HCT116 (cell line): Measurements from ENCODE around the gene PPHLN1. TPM values are rescaled to one million over a fixed set of nuclear protein-coding genes. Genes with fewer than 3 reads are reported as not detected.

Source experiments
- ATAC-seq: fragments of 200-7000 bp; cut with Tn5 transposase; 2 replicates; pipeline ENCODE4 v1.9.1; 2020; ENCODE audit warnings: mild to moderate bottlenecking, moderate library complexity
- BruUV-seq: library from RNA; stranded (reverse); fragments of 400-500 nt; replicated peaks from 2 replicates; lab custom pipeline; 2021; lab: Mats Ljungman, UMichigan
- CTCF ChIA-PET: fragments of 300-600 bp; sonication (Branson Sonifier 250); formaldehyde crosslinking; loops from one replicate; lab custom pipeline; 2021; ENCODE audit warnings: antibody characterized with exemption; lab: Charles Lee
- POLR2A ChIA-PET: fragments of 300-600, 350-600 bp; sonication (Branson Sonifier 250); formaldehyde crosslinking; loops from one replicate; lab custom pipeline; 2021; ENCODE audit warnings: antibody characterized with exemption; lab: Charles Lee
- RAD21 ChIA-PET, 2 experiments: fragments of 300-600 bp; sonication (Branson Sonifier 250); formaldehyde crosslinking; loops; one replicate each; lab custom pipeline; 2023; ENCODE audit warnings: low total read pairs in 2 of 2; ENCODE audit not compliant: uncharacterized antibody in 2 of 2, unreplicated experiment in 2 of 2, low non-redundant PET in 1 of 2; lab: Charles Lee
- DNase-seq: peaks from one replicate; pipeline ENCODE4 v3.0.0-alpha.2; 2010; ENCODE audit warnings: low read depth, low spot score
- H2AFZ ChIP-seq: fragments of 200-600 bp; shearing (Covaris generic), sonication (generic); 2 replicates; pipeline ENCODE4 v1.6.1; 2017; ENCODE audit warnings: low read depth, mixed run types, mixed read lengths, antibody characterized with exemption, low read length; ENCODE audit not compliant: poor library complexity, severe bottlenecking
- H3K27ac ChIP-seq: 2 replicates; pipeline ENCODE4 v1.5.1; 2012; ENCODE audit warnings: low read depth, low read length
- H3K27me3 ChIP-seq: fragments of 200-600 bp; sonication (generic); 2 replicates; pipeline ENCODE4 v1.6.1; 2016; ENCODE audit warnings: mixed run types, low read length, mixed read lengths; ENCODE audit not compliant: insufficient read depth
- H3K36me3 ChIP-seq, 2 experiments: fragments of 200-500 bp in 1 of 2; fragments of 200-600 bp in 1 of 2; sonication (Bioruptor generic) in 1 of 2; sonication (generic) in 1 of 2; 2 replicates each; pipeline versions ENCODE4 v1.5.1 to v1.6.1; 2014 to 2016; ENCODE audit warnings: low read length in 2 of 2, inconsistent platforms in 1 of 2, mixed read lengths in 1 of 2, mixed run types in 1 of 2; ENCODE audit not compliant: insufficient read depth in 2 of 2, control insufficient read depth in 1 of 2
- H3K4me1 ChIP-seq, 2 experiments: fragments of 200-600 bp in 1 of 2; sonication (generic) in 1 of 2; 2 replicates each; pipeline versions ENCODE4 v1.5.1 to v1.6.1; 2012 to 2017; ENCODE audit warnings: low read length in 2 of 2, inconsistent platforms in 1 of 2, mild to moderate bottlenecking in 1 of 2, mixed read lengths in 1 of 2, mixed run types in 1 of 2, moderate library complexity in 1 of 2; ENCODE audit not compliant: insufficient read depth in 2 of 2, control insufficient read depth in 1 of 2
- H3K4me2 ChIP-seq: fragments of 200-600 bp; sonication (generic); 2 replicates; pipeline ENCODE4 v1.6.1; 2017; ENCODE audit warnings: mixed run types, low read length, mixed read lengths
- H3K4me3 ChIP-seq, 2 experiments: fragments of 200-600 bp in 1 of 2; sonication (generic) in 1 of 2; replicated peaks in 1 of 2; 2 replicates each; pipeline ENCODE4 v1.5.1; 2011 to 2016; ENCODE audit warnings: low read length in 2 of 2, control low read depth in 1 of 2, low read depth in 1 of 2, mild to moderate bottlenecking in 1 of 2, mixed read lengths in 1 of 2, mixed run types in 1 of 2
- H3K79me2 ChIP-seq: fragments of 200-600 bp; sonication (generic); 2 replicates; pipeline ENCODE4 v1.6.1; 2017; ENCODE audit warnings: mild to moderate bottlenecking, mixed run types, low read length, moderate library complexity, mixed read lengths; ENCODE audit not compliant: insufficient read depth
- H3K9ac ChIP-seq: fragments of 200-600 bp; sonication (generic); 2 replicates; pipeline ENCODE4 v1.6.1; 2016; ENCODE audit warnings: low read length, mixed read lengths
- H3K9me2 ChIP-seq: fragments of 200-600 bp; sonication (generic), shearing (Covaris generic); 2 replicates; pipeline ENCODE4 v1.6.1; 2017; ENCODE audit warnings: mixed run types, mild to moderate bottlenecking, moderate library complexity; ENCODE audit not compliant: insufficient read depth
- H3K9me3 ChIP-seq, 2 experiments: fragments of 200-500 bp in 1 of 2; fragments of 200-600 bp in 1 of 2; sonication (Bioruptor generic) in 1 of 2; sonication (generic) in 1 of 2; 2 replicates each; pipeline ENCODE4 v1.6.1; 2014 to 2017; ENCODE audit warnings: low read length in 2 of 2, mixed read lengths in 2 of 2, inconsistent platforms in 1 of 2, low read depth in 1 of 2, mild to moderate bottlenecking in 1 of 2, mixed run types in 1 of 2, moderate library complexity in 1 of 2; ENCODE audit not compliant: control insufficient read depth in 1 of 2, insufficient read depth in 1 of 2
- H4K20me1 ChIP-seq: fragments of 200-600 bp; sonication (generic), shearing (Covaris generic); 2 replicates; pipeline ENCODE4 v1.6.1; 2017; ENCODE audit warnings: mixed run types, mild to moderate bottlenecking, moderate library complexity; ENCODE audit not compliant: insufficient read depth
- CEBPB ChIP-seq: IDR thresholded peaks from 2 replicates; pipeline ENCODE4 v1.6.1; 2012; ENCODE audit warnings: low read depth
- CTCF ChIP-seq, 3 experiments: fragments of 200-600 bp in 1 of 3; sonication (generic) in 1 of 3; IDR thresholded peaks in 2 of 3; conservative IDR thresholded peaks in 1 of 3; 2 replicates each; pipeline ENCODE4 v1.5.1; 2012 to 2017; ENCODE audit warnings: low read depth in 2 of 3, low read length in 2 of 3, antibody characterized with exemption in 1 of 3, borderline replicate concordance in 1 of 3, control low read depth in 1 of 3, mild to moderate bottlenecking in 1 of 3, mixed read lengths in 1 of 3, mixed run types in 1 of 3, moderate library complexity in 1 of 3; ENCODE audit not compliant: insufficient read depth in 1 of 3
- EGR1 ChIP-seq: IDR thresholded peaks from 2 replicates; pipeline ENCODE4 v1.6.1; 2012; ENCODE audit warnings: low read depth
- EZH2 ChIP-seq: fragments of 200-600 bp; sonication (generic); IDR thresholded peaks from 2 replicates; pipeline ENCODE4 v1.6.1; 2017; ENCODE audit warnings: antibody characterized with exemption, mixed run types
- EZH2phosphoT487 ChIP-seq: fragments of 200-600 bp; IDR thresholded peaks from 2 replicates; pipeline ENCODE4 v1.6.1; 2018; ENCODE audit warnings: antibody characterized with exemption, borderline replicate concordance
- POLR2A ChIP-seq: IDR thresholded peaks from 2 replicates; pipeline ENCODE4 v1.7.0; 2011; ENCODE audit warnings: borderline replicate concordance; ENCODE audit not compliant: insufficient read depth, insufficient read length; ENCODE audit errors: extremely low read depth
- POLR2AphosphoS5 ChIP-seq: IDR thresholded peaks from 2 replicates; pipeline ENCODE4 v1.6.1; 2011; ENCODE audit warnings: mild to moderate bottlenecking, low read depth, low read length, moderate library complexity
- SIN3A ChIP-seq: IDR thresholded peaks from 2 replicates; pipeline ENCODE4 v1.6.1; 2012; ENCODE audit warnings: low read depth
- TCF7L2 ChIP-seq: IDR thresholded peaks from 2 replicates; pipeline ENCODE4 v1.7.0; 2011; ENCODE audit warnings: borderline replicate concordance, inconsistent platforms; ENCODE audit not compliant: insufficient read depth, insufficient read length; ENCODE audit errors: extremely low read depth
- YY1 ChIP-seq: IDR thresholded peaks from 2 replicates; pipeline ENCODE4 v1.6.1; 2011; ENCODE audit warnings: low read length, low read depth, moderate library complexity, mild to moderate bottlenecking; ENCODE audit not compliant: insufficient replicate concordance; ENCODE audit errors: extremely low read depth
- ZFX ChIP-seq: fragments of 450-650 bp; IDR thresholded peaks from 2 replicates; pipeline ENCODE4 v1.6.1; 2017
- intact Hi-C: fragments of 100-400 bp; cut with micrococcal nuclease; formaldehyde crosslinking; loops from 2 replicates; pipeline ENCODE4 v1.10.0; 2022
- total RNA-seq: library from RNA; stranded (reverse); gene quantifications from one replicate; pipeline ENCODE4 v1.2.1, GENCODE V29; 2021; ENCODE audit not compliant: unreplicated experiment
- TF ChIP-seq, protein P1 (sequence below): IDR thresholded peaks from 2 replicates; pipeline ENCODE4 v1.6.1; 2012
- TF ChIP-seq, protein P2 (sequence below): IDR thresholded peaks from 2 replicates; pipeline ENCODE4 v1.6.1; 2012; ENCODE audit warnings: low read depth

Gene PPHLN1
- total RNA-seq, 1 experiment from 2014 or later, result 57.4 TPM

- TF ChIP-seq EZH2 (no peak), SIN3A (no peak), YY1 (no peak), POLR2AphosphoS5 (no peak), POLR2A (no peak), TCF7L2 (no peak), EZH2phosphoT487 (no peak), CTCF (IDR thresholded peaks at IDR 0.05 in 2 of 3, conservative IDR thresholded peaks at IDR 0.05 in 1 of 3; ENCODE audit: borderline replicate concordance in 1 of 3, insufficient read depth in 1 of 3, low read depth in 2 of 3, low read length in 2 of 3) (no peak), EGR1 (no peak), CEBPB (no peak)
- TF ChIP-seq, protein P1, sequence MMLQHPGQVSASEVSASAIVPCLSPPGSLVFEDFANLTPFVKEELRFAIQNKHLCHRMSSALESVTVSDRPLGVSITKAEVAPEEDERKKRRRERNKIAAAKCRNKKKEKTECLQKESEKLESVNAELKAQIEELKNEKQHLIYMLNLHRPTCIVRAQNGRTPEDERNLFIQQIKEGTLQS, result no peak
These were observed 121.4 kb downstream of the PPHLN1 start (continued) for GRCh38 chr12:42447371-42447786.

GRCh38 chr12:42448841-42449240, 122.9 kb downstream of the PPHLN1 start:
- Histone ChIP-seq H3K9ac (no peak overlapping the region), H3K27ac (no peak overlapping the region), H3K79me2 (no peaks in the 10 kb centered on the region)
- no peak for DNase-seq
- intact Hi-C loops, result no loop called here
- no peak for TF ChIP-seq POLR2AphosphoS5
- no peak for TF ChIP-seq ZFX
- no peak for TF ChIP-seq EZH2phosphoT487
- TF ChIP-seq SIN3A, result no peak
- TF ChIP-seq, protein P2, sequence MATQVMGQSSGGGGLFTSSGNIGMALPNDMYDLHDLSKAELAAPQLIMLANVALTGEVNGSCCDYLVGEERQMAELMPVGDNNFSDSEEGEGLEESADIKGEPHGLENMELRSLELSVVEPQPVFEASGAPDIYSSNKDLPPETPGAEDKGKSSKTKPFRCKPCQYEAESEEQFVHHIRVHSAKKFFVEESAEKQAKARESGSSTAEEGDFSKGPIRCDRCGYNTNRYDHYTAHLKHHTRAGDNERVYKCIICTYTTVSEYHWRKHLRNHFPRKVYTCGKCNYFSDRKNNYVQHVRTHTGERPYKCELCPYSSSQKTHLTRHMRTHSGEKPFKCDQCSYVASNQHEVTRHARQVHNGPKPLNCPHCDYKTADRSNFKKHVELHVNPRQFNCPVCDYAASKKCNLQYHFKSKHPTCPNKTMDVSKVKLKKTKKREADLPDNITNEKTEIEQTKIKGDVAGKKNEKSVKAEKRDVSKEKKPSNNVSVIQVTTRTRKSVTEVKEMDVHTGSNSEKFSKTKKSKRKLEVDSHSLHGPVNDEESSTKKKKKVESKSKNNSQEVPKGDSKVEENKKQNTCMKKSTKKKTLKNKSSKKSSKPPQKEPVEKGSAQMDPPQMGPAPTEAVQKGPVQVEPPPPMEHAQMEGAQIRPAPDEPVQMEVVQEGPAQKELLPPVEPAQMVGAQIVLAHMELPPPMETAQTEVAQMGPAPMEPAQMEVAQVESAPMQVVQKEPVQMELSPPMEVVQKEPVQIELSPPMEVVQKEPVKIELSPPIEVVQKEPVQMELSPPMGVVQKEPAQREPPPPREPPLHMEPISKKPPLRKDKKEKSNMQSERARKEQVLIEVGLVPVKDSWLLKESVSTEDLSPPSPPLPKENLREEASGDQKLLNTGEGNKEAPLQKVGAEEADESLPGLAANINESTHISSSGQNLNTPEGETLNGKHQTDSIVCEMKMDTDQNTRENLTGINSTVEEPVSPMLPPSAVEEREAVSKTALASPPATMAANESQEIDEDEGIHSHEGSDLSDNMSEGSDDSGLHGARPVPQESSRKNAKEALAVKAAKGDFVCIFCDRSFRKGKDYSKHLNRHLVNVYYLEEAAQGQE, result no peak
- no peak for TF ChIP-seq TCF7L2
- no peak for TF ChIP-seq POLR2A
- TF ChIP-seq YY1, result no peak
- TF ChIP-seq, protein P1, result no peak
- TF ChIP-seq, all 23 proteins: peak for 0
- BruUV-seq, result no TSS peak
- POLR2A ChIA-PET, result no interaction called here
- Histone ChIP-seq H4K20me1 (no peaks in the 10 kb centered on the region), H3K4me3 (no peak overlapping the region), H3K4me1 (no peaks in the 10 kb centered on the region), H2AFZ (no peak overlapping the region), H3K9me3 (no peaks in the 10 kb centered on the region), H3K36me3 (peaks cover 0 to 4% of the 10 kb centered on the region in 2 experiments; a peak in 1 of 4 replicates), H3K9me2 (no peaks in the 10 kb centered on the region), H3K27me3 (no peaks in the 10 kb centered on the region), H3K4me2 (no peak overlapping the region)
- ATAC-seq, result no peak
- CTCF ChIA-PET, result no interaction called here
- RAD21 ChIA-PET, result no interaction called here
